CD14-positive monocyte (primary cell): ENCODE measurements around the gene POLR3E. TPM values are rescaled to one million over a fixed set of nuclear protein-coding genes. Genes with fewer than 3 reads are reported as not detected.

Experiments
- DNase-seq, 3 donors: peaks; one replicate each; pipeline ENCODE4 v3.0.0-alpha.2; 2011 to 2022
- H2AFZ ChIP-seq: 2 replicates; pipeline ENCODE4 v1.6.0; 2012; ENCODE audit warnings: mild to moderate bottlenecking, low read depth, low read length, inconsistent platforms; ENCODE audit not compliant: insufficient read depth, poor library complexity, severe bottlenecking
- H3K27ac ChIP-seq, 2 donors: 1 replicate in 1 of 2; 2 replicates in 1 of 2; pipeline ENCODE4 v1.5.1; 2012 to 2013; ENCODE audit warnings: low read length in 2 of 2, control low read depth in 1 of 2, inconsistent platforms in 1 of 2, low read depth in 1 of 2, mild to moderate bottlenecking in 1 of 2
- H3K27me3 ChIP-seq, 2 donors: one replicate each; pipeline versions ENCODE4 v1.6.0 to v1.6.1; 2011 to 2013; ENCODE audit warnings: low read length in 2 of 2; ENCODE audit not compliant: control insufficient read depth in 2 of 2, insufficient read depth in 2 of 2
- H3K36me3 ChIP-seq, 2 donors: replicated peaks in 1 of 2; 1 replicate in 1 of 2; 2 replicates in 1 of 2; pipeline versions ENCODE4 v1.5.1 to v1.6.1; 2012 to 2013; ENCODE audit warnings: low read length in 2 of 2, control low read depth in 1 of 2, inconsistent platforms in 1 of 2, mild to moderate bottlenecking in 1 of 2; ENCODE audit not compliant: insufficient read depth in 2 of 2, control insufficient read depth in 1 of 2
- H3K4me1 ChIP-seq, 2 donors: 1 replicate in 1 of 2; 2 replicates in 1 of 2; pipeline versions ENCODE4 v1.5.1 to v1.6.1; 2012 to 2013; ENCODE audit warnings: low read length in 2 of 2, control low read depth in 1 of 2, inconsistent platforms in 1 of 2, mild to moderate bottlenecking in 1 of 2, moderate library complexity in 1 of 2; ENCODE audit not compliant: insufficient read depth in 2 of 2, control insufficient read depth in 1 of 2
- H3K4me2 ChIP-seq: replicated peaks from 2 replicates; pipeline ENCODE3; 2012; ENCODE audit warnings: low read length, moderate library complexity, mild to moderate bottlenecking; ENCODE audit not compliant: poor library complexity, severe bottlenecking; ENCODE audit errors: extremely low read depth
- H3K4me3 ChIP-seq, 3 experiments: fragments of 200-600 bp in 1 of 3; sonication (generic) in 1 of 3; replicated peaks in 1 of 3; 1 replicate in 2 of 3; 2 replicates in 1 of 3; pipeline ENCODE4 v1.5.1; 2011 to 2013; ENCODE audit warnings: low read length in 3 of 3, mild to moderate bottlenecking in 3 of 3, control low read depth in 2 of 3, low read depth in 2 of 3, inconsistent platforms in 1 of 3, moderate library complexity in 1 of 3
- H3K79me2 ChIP-seq: 2 replicates; pipeline ENCODE4 v1.6.0; 2012; ENCODE audit warnings: mild to moderate bottlenecking, control low read depth, inconsistent platforms, low read length, moderate library complexity; ENCODE audit not compliant: insufficient read depth
- H3K9ac ChIP-seq: 2 replicates; pipeline ENCODE4 v1.6.0; 2017; ENCODE audit warnings: low read length, mild to moderate bottlenecking; ENCODE audit not compliant: insufficient read depth, poor library complexity, severe bottlenecking
- H3K9me3 ChIP-seq, 2 donors: replicated peaks in 1 of 2; 1 replicate in 1 of 2; 2 replicates in 1 of 2; pipeline versions ENCODE4 v1.5.1 to v1.6.1; 2012 to 2013; ENCODE audit warnings: low read length in 2 of 2, control low read depth in 1 of 2; ENCODE audit not compliant: control insufficient read depth in 1 of 2, insufficient read depth in 1 of 2
- H4K20me1 ChIP-seq: 2 replicates; pipeline ENCODE4 v1.6.0; 2012; ENCODE audit warnings: mild to moderate bottlenecking, low read length, control low read depth, moderate library complexity; ENCODE audit not compliant: insufficient read depth
- H3K27ac Mint-ChIP-seq, 7 donors: one replicate each; pipeline ENCODE4 v1.8.0; 2020; ENCODE audit warnings: mild to moderate bottlenecking in 7 of 7, mixed read lengths in 7 of 7, moderate library complexity in 6 of 7, inconsistent platforms in 2 of 7
- H3K27me3 Mint-ChIP-seq, 3 donors: one replicate each; pipeline ENCODE4 v1.8.0; 2021 to 2022; ENCODE audit warnings: low read depth in 3 of 3, mild to moderate bottlenecking in 3 of 3, mixed read lengths in 3 of 3, moderate library complexity in 3 of 3, inconsistent platforms in 1 of 3
- H3K36me3 Mint-ChIP-seq, 2 donors: one replicate each; pipeline ENCODE4 v1.8.0; 2020; ENCODE audit warnings: mixed read lengths in 2 of 2, inconsistent platforms in 1 of 2, mild to moderate bottlenecking in 1 of 2
- H3K4me1 Mint-ChIP-seq: one replicate; pipeline ENCODE4 v1.8.0; 2020; ENCODE audit warnings: mild to moderate bottlenecking, mixed read lengths
- H3K4me3 Mint-ChIP-seq, 2 donors: one replicate each; pipeline ENCODE4 v1.8.0; 2020; ENCODE audit warnings: mild to moderate bottlenecking in 2 of 2, mixed read lengths in 2 of 2, moderate library complexity in 1 of 2
- H3K9me3 Mint-ChIP-seq, 7 donors: one replicate each; pipeline ENCODE4 v1.8.0; 2020 to 2022; ENCODE audit warnings: mixed read lengths in 7 of 7, mild to moderate bottlenecking in 6 of 7, moderate library complexity in 6 of 7, inconsistent platforms in 2 of 7
- CTCF ChIP-seq: fragments of 200-600 bp; IDR thresholded peaks from one replicate; pipeline ENCODE4 v1.8.0; 2022; ENCODE audit warnings: antibody characterized with exemption, mild to moderate bottlenecking
- WGBS: methylation state at CpG from one replicate; pipeline ENCODE4 v1.1.5; 2013; ENCODE audit warnings: missing lambda C conversion rate; ENCODE audit not compliant: insufficient coverage; 5-methylcytosine and 5-hydroxymethylcytosine counted together
- intact Hi-C, 2 donors: fragments of 100-400 bp; cut with micrococcal nuclease; formaldehyde crosslinking; loops; one replicate each; pipeline versions ENCODE4 v1.15.0 to v1.15.1; 2023
- polyA plus RNA-seq, 3 donors: library from polyadenylated mRNA; depleted of rRNA in 1 of 3; unstranded in 2 of 3; stranded (reverse) in 1 of 3; fragments of 300-500 nt in 2 of 3; fragments of >200 nt in 1 of 3; fragmentation: Illumina TruSeq in 2 of 3; gene quantifications; 1 replicate in 2 of 3; 2 replicates in 1 of 3; pipeline ENCODE4 v1.2.3, GENCODE V29; 2012 to 2021

Gene POLR3E
- polyA plus RNA-seq, 3 donors = 4.1 to 34.6 (median 5.7) TPM

DNA sequence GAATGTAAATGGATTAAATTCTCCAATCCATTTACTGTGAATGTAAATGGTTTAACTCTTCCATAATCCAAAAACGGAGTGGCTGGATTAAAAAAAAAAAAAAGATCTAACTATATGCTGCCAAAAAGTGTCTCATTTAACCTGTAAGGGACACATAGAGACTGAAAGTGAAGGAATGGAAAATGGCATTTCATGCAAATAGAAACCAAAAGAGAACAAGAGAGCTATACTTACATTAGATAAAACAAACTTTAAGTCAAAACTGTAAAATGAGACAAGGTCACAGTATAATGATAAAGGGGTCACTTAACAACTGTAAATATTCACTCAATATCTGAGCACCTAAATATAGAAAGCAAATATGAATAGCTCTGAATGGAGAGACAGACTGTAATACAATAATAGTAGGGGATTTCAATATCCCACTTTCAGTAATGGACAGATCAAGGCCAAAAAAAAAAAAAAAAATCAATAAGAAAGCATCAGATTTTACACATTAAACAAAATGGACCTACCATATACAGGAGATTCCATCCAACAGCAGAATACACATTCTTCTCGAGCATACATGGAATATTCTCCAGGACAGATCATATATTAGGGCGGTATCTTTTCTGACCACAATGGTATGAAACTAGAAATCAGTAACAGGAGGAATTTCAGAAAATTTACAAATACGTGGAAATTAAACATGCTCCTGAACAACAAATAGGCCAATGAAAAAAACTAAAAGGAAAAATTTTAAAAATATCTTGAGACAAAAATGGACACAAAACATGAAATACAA is 40.8 kb downstream of the POLR3E start:
- Histone ChIP-seq H3K9ac (no peak overlapping the region), H3K79me2 (no peaks in the 10 kb centered on the region), H3K4me2 (no peak overlapping the region), H2AFZ (no peak overlapping the region), H3K27ac (no peak overlapping the region), H3K27me3 (no peaks in the 10 kb centered on the region), H3K36me3 (peaks cover 31 to 42% of the 10 kb centered on the region in 2 donors), H3K4me1 (no peaks in the 10 kb centered on the region), H3K4me3 (no peak overlapping the region), H3K9me3 (peaks cover 22% of the 10 kb centered on the region in 2 donors), H4K20me1 (no peaks in the 10 kb centered on the region)
- DNase-seq = no peak
- no CpG with 5 or more reads among the region's 4 CpGs for WGBS
- TF ChIP-seq CTCF = no peak
- Mint-ChIP-seq H3K4me1 (no peaks in the 10 kb centered on the region), H3K27me3 (peaks cover 0 to 3% (median 0%) of the 10 kb centered on the region in 3 donors), H3K9me3 (peaks cover 30 to 53% (median 45%) of the 10 kb centered on the region in 7 donors), H3K4me3 (no peak overlapping the region), H3K27ac (no peak overlapping the region), H3K36me3 (peaks cover 46 to 61% of the 10 kb centered on the region in 2 donors)
- intact Hi-C loops = no loop called here

GRCh38 chr16:22340945-22341344 is 43.7 kb downstream of the POLR3E start:
- Histone ChIP-seq H3K4me3 (no peak overlapping the region), H2AFZ (no peak overlapping the region), H3K9ac (no peak overlapping the region), H3K79me2 (no peaks in the 10 kb centered on the region), H3K36me3 (peaks cover 4 to 19% of the 10 kb centered on the region in 2 donors), H3K9me3 (peaks cover 15 to 19% of the 10 kb centered on the region in 2 donors), H3K4me1 (no peaks in the 10 kb centered on the region), H3K27ac (no peak overlapping the region), H3K27me3 (no peaks in the 10 kb centered on the region), H3K4me2 (no peak overlapping the region), H4K20me1 (no peaks in the 10 kb centered on the region)
- TF ChIP-seq CTCF = no peak
- no peak for DNase-seq
- H3K36me3 Mint-ChIP-seq = peaks cover 27 to 40% of the 10 kb centered on the region in 2 donors
- peaks cover 0 to 3% (median 0%) of the 10 kb centered on the region in 3 donors for H3K27me3 Mint-ChIP-seq
- H3K4me1 Mint-ChIP-seq = no peaks in the 10 kb centered on the region
- intact Hi-C loops = no loop called here
- no peak overlapping the region for H3K4me3 Mint-ChIP-seq
- H3K9me3 Mint-ChIP-seq = peaks cover 28 to 51% (median 38%) of the 10 kb centered on the region in 7 donors
- no peak overlapping the region for H3K27ac Mint-ChIP-seq
